Measurements from ENCODE around the gene LIMK2. TPM values are rescaled to one million over a fixed set of nuclear protein-coding genes. Genes with fewer than 3 reads are reported as not detected.

Gene LIMK2
- total RNA-seq, 1 experiment from 2014 or later, result 126 TPM

GRCh38 chr22:31248965-31249958 lies 37.2 kb downstream of the LIMK2 start:
- intact Hi-C loops (cut with micrococcal nuclease), result no loop called here
- Mint-ChIP-seq H3K4me3 (ENCODE audit: unreplicated experiment) (peak overlapping the region; percentile 85), H3K27ac (ENCODE audit: low read depth, unreplicated experiment) (peak overlapping the region; percentile 97), H3K9me3 (ENCODE audit: unreplicated experiment) (no peaks in the 10 kb centered on the region), H3K36me3 (ENCODE audit: insufficient read depth, unreplicated experiment) (peaks cover 31% of the 10 kb centered on the region), H3K27me3 (ENCODE audit: insufficient read depth, unreplicated experiment) (no peaks in the 10 kb centered on the region), H3K4me1 (ENCODE audit: insufficient read depth, unreplicated experiment) (peaks cover 14% of the 10 kb centered on the region)
- ChIA-PET CTCF (interaction anchor here (1.3 to 3.2 kb wide), 10 partner anchors 18 to 61 kb away, joined by 3 to 24 read pairs (median 13); partner anchors contain the start of gene LIMK2), POLR2A (interaction anchor here (0.6 to 13.1 kb wide), 31 partner anchors 7 to 408 kb away, joined by 3 to 188 read pairs (median 12); partner anchors contain the start of genes LIMK2, MORC2, PATZ1 and PIK3IP1)
- DNase-seq (ENCODE audit: unreplicated experiment), result peak; percentile 48
- TF ChIP-seq CTCF (IDR thresholded peaks at IDR 0.05; ENCODE audit: unreplicated experiment), result no peak
- no TSS peak for BruUV-seq (replicated peaks)

GRCh38 chr22:31250740-31251600 lies 38.9 kb downstream of the LIMK2 start:
- BruUV-seq (replicated peaks), result no TSS peak
- intact Hi-C loops (cut with micrococcal nuclease), result no loop called here
- Mint-ChIP-seq H3K27me3 (ENCODE audit: insufficient read depth, unreplicated experiment) (no peaks in the 10 kb centered on the region), H3K36me3 (ENCODE audit: insufficient read depth, unreplicated experiment) (peaks cover 42% of the 10 kb centered on the region), H3K9me3 (ENCODE audit: unreplicated experiment) (no peaks in the 10 kb centered on the region), H3K27ac (ENCODE audit: low read depth, unreplicated experiment) (peak overlapping the region; percentile 97), H3K4me1 (ENCODE audit: insufficient read depth, unreplicated experiment) (peaks cover 20% of the 10 kb centered on the region), H3K4me3 (ENCODE audit: unreplicated experiment) (peak overlapping the region; percentile 85)
- no peak for TF ChIP-seq CTCF (IDR thresholded peaks at IDR 0.05; ENCODE audit: unreplicated experiment)
- ChIA-PET CTCF (interaction anchor here (0.6 to 3.2 kb wide), 14 partner anchors 9 to 163 kb away, joined by 3 to 24 read pairs (median 4); partner anchors contain the start of genes LIMK2, PATZ1, RNF185 and SELENOM), POLR2A (interaction anchor here (0.7 to 13.1 kb wide), 27 partner anchors 9 to 827 kb away, joined by 3 to 188 read pairs (median 7); partner anchors contain the start of genes MORC2, PATZ1, PIK3IP1 and RNF185)
- peak; percentile 54 for DNase-seq (ENCODE audit: unreplicated experiment)

GRCh38 chr22:31253949-31254348 lies 41.9 kb downstream of the LIMK2 start:
- Mint-ChIP-seq H3K4me1 (ENCODE audit: insufficient read depth, unreplicated experiment) (peaks cover 26% of the 10 kb centered on the region), H3K27me3 (ENCODE audit: insufficient read depth, unreplicated experiment) (no peaks in the 10 kb centered on the region), H3K9me3 (ENCODE audit: unreplicated experiment) (no peaks in the 10 kb centered on the region), H3K27ac (ENCODE audit: low read depth, unreplicated experiment) (peak overlapping the region; percentile 94), H3K4me3 (ENCODE audit: unreplicated experiment) (peak overlapping the region; percentile 52), H3K36me3 (ENCODE audit: insufficient read depth, unreplicated experiment) (peaks cover 59% of the 10 kb centered on the region)
- intact Hi-C loops (cut with micrococcal nuclease), result loop anchor here (1.0 to 2.0 kb wide), 2 partner anchors 42 to 93 kb away; partner anchors contain the start of genes LIMK2 and RNF185
- TF ChIP-seq CTCF (IDR thresholded peaks at IDR 0.05; ENCODE audit: unreplicated experiment), result no peak
- ChIA-PET CTCF (interaction anchor here (0.6 to 4.4 kb wide), 16 partner anchors 9 to 839 kb away, joined by 3 to 55 read pairs (median 4); partner anchors contain the start of genes LIMK2 and SELENOM), POLR2A (interaction anchor here (0.6 to 13.1 kb wide), 29 partner anchors 9 to 285 kb away, joined by 3 to 188 read pairs (median 7); partner anchors contain the start of genes DRG1, LIMK2, MORC2 and PATZ1)
- no TSS peak for BruUV-seq (replicated peaks)
- DNase-seq (ENCODE audit: unreplicated experiment), result peak; percentile 97

All from MCF 10A (cell line).